SU-DHL-6 (cell line): ENCODE data around the gene SFMBT2.

Experiments used
- H2AFZ ChIP-seq: fragments of 200-600 bp; sonication (generic); 2 replicates; pipeline ENCODE4 v1.6.1; 2014; ENCODE audit warnings: low read depth, mild to moderate bottlenecking, moderate library complexity, mixed read lengths, antibody characterized with exemption, low read length; ENCODE audit not compliant: severe bottlenecking
- H3F3A ChIP-seq: fragments of 200-600 bp; shearing (Covaris generic); 2 replicates; pipeline ENCODE4 v1.6.0; 2016; ENCODE audit warnings: antibody characterized with exemption, mild to moderate bottlenecking; ENCODE audit not compliant: insufficient read depth
- H3K27ac ChIP-seq: fragments of 200-600 bp; sonication (generic); 2 replicates; pipeline ENCODE4 v1.5.1; 2016; ENCODE audit warnings: low read depth, mild to moderate bottlenecking, low read length, moderate library complexity, mixed read lengths
- H3K27me3 ChIP-seq: fragments of 200-600 bp; sonication (generic), shearing (Covaris generic); 2 replicates; pipeline ENCODE4 v1.6.0; 2014; ENCODE audit warnings: mild to moderate bottlenecking, low read length
- H3K36me3 ChIP-seq: fragments of 200-600 bp; sonication (generic); 2 replicates; pipeline ENCODE4 v1.6.1; 2014; ENCODE audit warnings: mild to moderate bottlenecking, low read length, mixed read lengths
- H3K4me2 ChIP-seq: fragments of 300-600, 200-600 bp; shearing (Covaris generic), sonication (generic); 2 replicates; pipeline ENCODE4 v1.6.0; 2014; ENCODE audit warnings: low read length, low read depth, mild to moderate bottlenecking; ENCODE audit not compliant: poor library complexity, severe bottlenecking
- H3K4me3 ChIP-seq: fragments of 200-600 bp; sonication (generic); 2 replicates; pipeline ENCODE4 v1.5.1; 2014; ENCODE audit warnings: antibody characterized with exemption, low read length, mild to moderate bottlenecking, mixed read lengths; ENCODE audit not compliant: insufficient read depth, poor library complexity, severe bottlenecking
- H3K79me2 ChIP-seq: fragments of 200-600 bp; sonication (generic); 2 replicates; pipeline ENCODE4 v1.6.1; 2014; ENCODE audit warnings: mild to moderate bottlenecking, low read length, moderate library complexity; ENCODE audit not compliant: insufficient read depth
- H3K9ac ChIP-seq: fragments of 200-600 bp; sonication (generic); 2 replicates; pipeline ENCODE4 v1.7.0; 2014; ENCODE audit warnings: mild to moderate bottlenecking, low read length
- H3K9me2 ChIP-seq: fragments of 200-600 bp; sonication (generic); replicated peaks from 2 replicates; pipeline ENCODE4 v1.6.1; 2014; ENCODE audit warnings: low read length; ENCODE audit not compliant: insufficient read depth
- H3K9me3 ChIP-seq: fragments of 200-600 bp; sonication (generic); 2 replicates; pipeline ENCODE4 v1.6.1; 2014; ENCODE audit warnings: low read length, mixed read lengths; ENCODE audit not compliant: insufficient read depth
- H4K20me1 ChIP-seq: fragments of 200-600 bp; sonication (generic); 2 replicates; pipeline ENCODE4 v1.6.1; 2014; ENCODE audit warnings: low read depth, mild to moderate bottlenecking, antibody characterized with exemption, low read length, moderate library complexity, mixed read lengths
- CTCF ChIP-seq: fragments of 200-600 bp; sonication (generic); IDR thresholded peaks from one replicate; pipeline ENCODE4 v1.5.1; 2017; ENCODE audit warnings: antibody characterized with exemption, mild to moderate bottlenecking, low read length, moderate library complexity; ENCODE audit not compliant: insufficient read depth, poor library complexity, severe bottlenecking
- EZH2phosphoT487 ChIP-seq: fragments of 200-600 bp; sonication (generic), shearing (Covaris generic); conservative IDR thresholded peaks from 2 replicates; pipeline ENCODE4 v1.6.1; 2018; ENCODE audit warnings: mild to moderate bottlenecking, antibody characterized with exemption, low read length, moderate library complexity, mixed read lengths

SFMBT2 gene

GRCh38 chr10:7362471-7362870, 48.4 kb downstream of the SFMBT2 start:
- Histone ChIP-seq H3K36me3 (peaks cover 41% of the 10 kb centered on the region), H2AFZ (no peak overlapping the region), H3K27me3 (no peaks in the 10 kb centered on the region), H3K9me3 (peaks cover 15% of the 10 kb centered on the region; the same call in 1 of the 2 replicates), H3K9ac (no peak overlapping the region), H3K9me2 (no peaks in the 10 kb centered on the region), H3K4me2 (no peak overlapping the region), H3F3A (no peaks in the 10 kb centered on the region), H3K4me3 (no peak overlapping the region), H3K79me2 (peaks cover 15% of the 10 kb centered on the region; the same call in 1 of the 2 replicates), H3K27ac (no peak overlapping the region), H4K20me1 (no peaks in the 10 kb centered on the region)
- TF ChIP-seq EZH2phosphoT487: no peak
- TF ChIP-seq CTCF: no peak

- no peaks in the 10 kb centered on the region for H3K9me2 ChIP-seq
- peaks cover 33% of the 10 kb centered on the region for H3K36me3 ChIP-seq
- TF ChIP-seq EZH2phosphoT487 (no peak), CTCF (no peak)
- H3K9me3 ChIP-seq: peaks cover 15% of the 10 kb centered on the region; the same call in 1 of the 2 replicates
- H3F3A ChIP-seq: no peaks in the 10 kb centered on the region
- no peaks in the 10 kb centered on the region for H4K20me1 ChIP-seq
- H3K27me3 ChIP-seq: no peaks in the 10 kb centered on the region
- H3K4me3 ChIP-seq: no peak overlapping the region
- no peak overlapping the region for H3K9ac ChIP-seq
- H3K79me2 ChIP-seq: peaks cover 15% of the 10 kb centered on the region; the same call in 1 of the 2 replicates
- H3K4me2 ChIP-seq: no peak overlapping the region
- no peak overlapping the region for H2AFZ ChIP-seq
- no peak overlapping the region for H3K27ac ChIP-seq
Observed at GRCh38 chr10:7361316-7361715, 49.5 kb downstream of the SFMBT2 start.

GRCh38 chr10:7359954-7360353, 50.9 kb downstream of the SFMBT2 start:
- no peaks in the 10 kb centered on the region for H3K9me2 ChIP-seq
- H3K4me2 ChIP-seq: no peak overlapping the region
- no peak overlapping the region for H3K9ac ChIP-seq
- no peak overlapping the region for H3K27ac ChIP-seq
- H2AFZ ChIP-seq: no peak overlapping the region
- peaks cover 33% of the 10 kb centered on the region for H3K36me3 ChIP-seq
- H3K79me2 ChIP-seq: peaks cover 15% of the 10 kb centered on the region; the same call in 1 of the 2 replicates
- H3K27me3 ChIP-seq: no peaks in the 10 kb centered on the region
- peaks cover 15% of the 10 kb centered on the region; the same call in 1 of the 2 replicates for H3K9me3 ChIP-seq
- TF ChIP-seq EZH2phosphoT487 (no peak), CTCF (no peak)
- H3F3A ChIP-seq: no peaks in the 10 kb centered on the region
- no peak overlapping the region for H3K4me3 ChIP-seq
- H4K20me1 ChIP-seq: no peaks in the 10 kb centered on the region
